ENCODE results near the gene EFEMP2. TPM values are rescaled to one million over a fixed set of nuclear protein-coding genes. Genes with fewer than 3 reads are reported as not detected.

Gene EFEMP2
- total RNA-seq, 1 experiment from 2014 or later, result 3.4 TPM

GRCh38 chr11:65870706-65871681 lies 1.6 kb downstream of the EFEMP2 start:
- TF ChIP-seq CTCF (IDR thresholded peaks at IDR 0.05; ENCODE audit: unreplicated experiment), result no peak
- Mint-ChIP-seq H3K27me3 (ENCODE audit: unreplicated experiment) (peaks cover 29% of the 10 kb centered on the region), H3K36me3 (ENCODE audit: insufficient read depth, unreplicated experiment) (peaks cover 35% of the 10 kb centered on the region), H3K4me3 (ENCODE audit: low read depth, unreplicated experiment) (no peak overlapping the region), H3K27ac (ENCODE audit: unreplicated experiment) (no peak overlapping the region), H3K9me3 (ENCODE audit: low read depth, unreplicated experiment) (no peaks in the 10 kb centered on the region), H3K4me1 (ENCODE audit: low read depth, unreplicated experiment) (peaks cover 9% of the 10 kb centered on the region)
- no TSS peak for BruUV-seq (replicated peaks)
- no peak for DNase-seq
- CTCF ChIA-PET, result interaction anchor here (1.0 to 2.3 kb wide), 2 partner anchors 11 to 13 kb away, joined by 7 to 12 read pairs; partner anchors contain the start of gene MUS81
- intact Hi-C loops (cut with micrococcal nuclease; ENCODE audit: unreplicated experiment), result no loop called here

DNA sequence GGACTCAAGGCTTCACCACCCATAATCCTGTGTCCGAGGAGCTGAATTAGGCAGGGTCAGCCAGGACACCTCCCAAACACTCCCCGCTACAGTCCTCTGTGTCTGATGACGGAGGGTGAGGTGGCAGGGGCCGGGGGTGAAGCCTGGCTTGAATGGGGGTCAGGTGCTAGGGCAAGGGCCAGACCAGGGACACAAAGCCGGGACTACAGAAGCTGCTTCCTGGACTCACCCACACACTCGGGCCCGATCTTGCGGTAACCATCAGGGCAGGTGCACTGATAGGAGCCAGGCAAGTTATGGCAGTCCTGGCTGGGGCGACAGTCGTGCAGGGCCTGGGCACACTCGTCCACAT lies 2.3 kb downstream of the EFEMP2 start:
- Mint-ChIP-seq H3K4me3 (ENCODE audit: low read depth, unreplicated experiment) (no peak overlapping the region), H3K36me3 (ENCODE audit: insufficient read depth, unreplicated experiment) (peaks cover 36% of the 10 kb centered on the region), H3K27ac (ENCODE audit: unreplicated experiment) (no peak overlapping the region), H3K9me3 (ENCODE audit: low read depth, unreplicated experiment) (no peaks in the 10 kb centered on the region), H3K4me1 (ENCODE audit: low read depth, unreplicated experiment) (peaks cover 9% of the 10 kb centered on the region), H3K27me3 (ENCODE audit: unreplicated experiment) (peaks cover 29% of the 10 kb centered on the region)
- intact Hi-C loops (cut with micrococcal nuclease; ENCODE audit: unreplicated experiment), result no loop called here
- CTCF ChIA-PET, result interaction anchor here (1.2 to 2.3 kb wide), 2 partner anchors 11 kb away, joined by 4 to 12 read pairs; partner anchors contain the start of gene MUS81
- TF ChIP-seq CTCF (IDR thresholded peaks at IDR 0.05; ENCODE audit: unreplicated experiment), result no peak
- BruUV-seq (replicated peaks), result no TSS peak
- no peak for DNase-seq

DNA sequence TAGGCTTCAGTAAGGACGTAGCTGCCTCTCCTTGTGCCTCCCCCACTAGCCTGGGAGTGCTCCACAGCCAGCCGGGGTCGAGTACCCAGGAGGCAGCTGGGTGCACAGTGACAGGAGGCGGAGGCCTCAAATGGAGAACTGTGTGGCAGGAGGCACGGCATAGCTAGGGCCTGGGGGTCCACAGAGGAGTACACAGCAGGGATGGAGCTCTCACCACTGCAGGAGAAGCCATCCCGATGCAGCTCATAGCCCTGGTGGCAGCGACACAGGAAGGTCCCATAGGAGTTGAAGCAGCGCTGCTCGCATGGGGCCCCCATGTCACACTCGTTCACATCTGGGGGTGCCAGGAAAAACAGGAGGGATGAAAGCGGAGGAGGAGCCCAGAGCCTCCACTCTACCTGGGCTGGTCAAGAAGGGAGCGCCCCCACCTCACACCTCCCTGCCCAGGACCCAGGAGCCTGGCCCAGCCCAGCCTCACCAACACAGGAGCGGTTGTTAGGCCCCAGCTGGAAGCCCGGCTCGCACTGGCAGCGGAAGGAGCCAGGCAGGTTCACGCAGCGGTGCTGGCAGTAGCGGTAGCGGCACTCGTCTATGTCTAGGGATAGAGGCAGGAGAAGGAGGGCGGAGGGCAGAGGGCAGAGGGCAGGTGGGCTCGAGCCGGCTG lies 2.8 kb downstream of the EFEMP2 start:
- no peak for DNase-seq
- no peak for TF ChIP-seq CTCF (IDR thresholded peaks at IDR 0.05; ENCODE audit: unreplicated experiment)
- intact Hi-C loops (cut with micrococcal nuclease; ENCODE audit: unreplicated experiment), result no loop called here
- Mint-ChIP-seq H3K9me3 (ENCODE audit: low read depth, unreplicated experiment) (no peaks in the 10 kb centered on the region), H3K36me3 (ENCODE audit: insufficient read depth, unreplicated experiment) (peaks cover 40% of the 10 kb centered on the region), H3K4me1 (ENCODE audit: low read depth, unreplicated experiment) (peaks cover 9% of the 10 kb centered on the region), H3K4me3 (ENCODE audit: low read depth, unreplicated experiment) (no peak overlapping the region), H3K27ac (ENCODE audit: unreplicated experiment) (peak overlapping the region; percentile 25), H3K27me3 (ENCODE audit: unreplicated experiment) (peaks cover 29% of the 10 kb centered on the region)
- BruUV-seq (replicated peaks), result no TSS peak
- CTCF ChIA-PET, result interaction anchor here (1.2 kb wide), 1 partner anchor 10 kb away, joined by 4 read pairs; no protein-coding TSS in a partner anchor

DNA sequence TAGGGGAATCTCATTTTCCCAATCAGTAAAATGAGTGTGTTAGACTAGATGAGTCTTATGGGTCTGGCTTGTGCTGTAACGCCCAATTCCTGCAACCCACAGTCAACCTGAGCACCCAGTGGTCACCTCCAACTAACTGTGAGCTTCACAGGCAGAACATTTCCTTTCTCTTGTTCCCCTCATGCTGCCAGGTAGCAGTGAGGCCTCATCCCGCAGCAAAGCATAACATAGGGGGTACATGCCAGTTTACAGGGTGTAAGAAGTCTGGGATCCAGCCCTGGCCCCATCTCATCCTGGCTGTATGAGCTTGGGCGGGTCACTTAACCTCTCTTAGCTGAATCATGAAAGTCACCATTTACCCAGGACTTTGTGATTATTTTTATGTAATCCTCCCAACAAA lies 3.7 kb downstream of the EFEMP2 start:
- Mint-ChIP-seq H3K9me3 (ENCODE audit: low read depth, unreplicated experiment) (no peaks in the 10 kb centered on the region), H3K36me3 (ENCODE audit: insufficient read depth, unreplicated experiment) (peaks cover 43% of the 10 kb centered on the region), H3K27me3 (ENCODE audit: unreplicated experiment) (peaks cover 29% of the 10 kb centered on the region), H3K27ac (ENCODE audit: unreplicated experiment) (no peak overlapping the region), H3K4me1 (ENCODE audit: low read depth, unreplicated experiment) (peaks cover 9% of the 10 kb centered on the region), H3K4me3 (ENCODE audit: low read depth, unreplicated experiment) (no peak overlapping the region)
- CTCF ChIA-PET, result interaction anchor here (1.2 kb wide), 1 partner anchor 9 kb away, joined by 4 read pairs; no protein-coding TSS in a partner anchor
- no peak for TF ChIP-seq CTCF (IDR thresholded peaks at IDR 0.05; ENCODE audit: unreplicated experiment)
- intact Hi-C loops (cut with micrococcal nuclease; ENCODE audit: unreplicated experiment), result no loop called here
- DNase-seq, result no peak
- BruUV-seq (replicated peaks), result TSS peak; percentile 18
